D721Med (cell line): Measurements from ENCODE around the gene PAPOLB.

Experiments used
- DNase-seq: peaks from one replicate; pipeline ENCODE4 v3.0.0; 2011; ENCODE audit warnings: low spot score; ENCODE audit not compliant: insufficient read length
- FAIRE-seq: peaks from 2 replicates; lab custom pipeline; 2011; peaks lifted over from hg19 to GRCh38; lab: Jason Lieb, UNC
- CTCF ChIP-seq: IDR thresholded peaks from 2 replicates; pipeline ENCODE4 v1.5.1; 2012; ENCODE audit warnings: mild to moderate bottlenecking, control low read depth; ENCODE audit not compliant: insufficient read depth; ENCODE audit errors: missing control alignments

The PAPOLB gene

GRCh38 chr7:4851459-4852422, 10.1 kb downstream of the PAPOLB start:
- no peak for FAIRE-seq
- TF ChIP-seq CTCF, result no peak
- no peak for DNase-seq

DNA sequence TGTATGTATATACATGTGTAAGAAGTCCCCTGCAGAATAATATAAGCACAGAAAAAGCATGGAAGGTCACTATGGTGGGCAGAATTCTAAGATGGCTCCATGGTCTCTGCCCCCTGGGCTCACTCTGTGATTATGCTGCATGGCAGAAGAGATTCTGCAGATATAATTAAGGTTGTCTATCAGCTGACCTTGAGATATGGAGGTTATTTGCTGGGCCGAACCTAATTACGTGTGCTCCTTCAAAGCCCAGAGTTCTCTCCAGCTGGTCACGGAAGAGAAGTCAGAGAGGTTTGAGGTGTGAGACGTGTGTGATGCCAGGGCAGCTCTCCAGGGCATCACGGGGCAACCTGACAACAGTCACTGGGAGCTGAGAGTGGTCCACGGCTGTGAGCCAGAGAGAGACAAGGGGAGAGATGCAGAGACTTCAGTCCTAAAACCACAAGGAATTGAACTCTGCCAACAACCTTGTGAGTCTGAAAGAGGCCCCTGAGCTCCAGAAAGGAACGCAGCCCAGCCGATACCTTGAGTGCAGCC, 11.5 kb downstream of the PAPOLB start:
- no peak for DNase-seq
- FAIRE-seq, result no peak
- TF ChIP-seq CTCF, result no peak

DNA sequence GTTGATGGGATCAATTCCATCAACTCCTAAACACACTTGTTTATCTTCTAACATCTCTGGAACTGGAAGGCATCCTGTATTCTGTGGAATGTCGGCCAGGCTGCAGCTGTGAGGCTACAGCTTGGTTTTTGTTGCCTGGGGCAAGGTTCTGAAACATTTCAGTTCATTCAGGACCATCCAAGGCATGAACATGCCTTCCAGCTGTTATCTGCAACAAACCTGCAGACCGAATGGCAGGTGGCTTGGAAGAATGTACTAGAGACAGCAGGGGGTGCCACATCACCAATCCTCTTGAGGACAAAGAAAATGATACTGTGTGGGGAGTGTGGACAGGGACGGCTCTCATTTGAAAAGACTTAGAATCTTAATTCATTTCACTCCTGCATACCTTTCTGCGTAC, 12.4 kb downstream of the PAPOLB start:
- peak; percentile 61 for FAIRE-seq

GRCh38 chr7:4845740-4846142, 16.1 kb downstream of the PAPOLB start:
- peak; percentile 63 for FAIRE-seq
- peak; percentile 40 for TF ChIP-seq CTCF
- DNase-seq, result peak; percentile 90

More for the DNA sequence above, 12.4 kb downstream of the PAPOLB start:
- peak; percentile 64 for TF ChIP-seq CTCF
- peak; percentile 66 for DNase-seq

GRCh38 chr7:4842319-4843064, 19.3 kb downstream of the PAPOLB start:
- DNase-seq, result no peak
- TF ChIP-seq CTCF, result no peak
- no peak for FAIRE-seq

DNA sequence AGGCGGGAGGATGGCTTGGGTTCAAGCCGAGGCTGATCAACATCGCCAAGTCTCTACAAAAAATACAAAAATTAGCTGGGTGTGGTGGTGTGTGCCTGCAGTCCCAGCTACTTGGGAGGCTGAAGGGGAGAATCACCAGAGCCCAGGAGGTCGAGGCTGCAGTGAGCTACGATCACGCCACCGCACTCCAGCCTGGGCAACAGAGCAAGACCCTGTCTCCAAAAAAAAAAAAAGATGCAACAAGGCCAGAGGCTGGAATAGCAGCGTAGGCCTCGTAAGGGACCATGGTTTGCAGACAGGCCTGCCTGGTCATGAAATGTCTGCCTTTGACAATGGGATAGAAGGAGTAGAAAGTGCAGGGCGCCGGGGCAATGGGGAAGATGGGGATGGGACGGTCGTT, 20.0 kb downstream of the PAPOLB start:
- DNase-seq, result no peak
- no peak for TF ChIP-seq CTCF
- no peak for FAIRE-seq
